ENCODE measurements around the gene TMX1. TPM values are rescaled to one million over a fixed set of nuclear protein-coding genes. Genes with fewer than 3 reads are reported as not detected.

The TMX1 gene
- total RNA-seq, 2 donors from 2014 or later, result 8.9 to 11.7 TPM

DNA sequence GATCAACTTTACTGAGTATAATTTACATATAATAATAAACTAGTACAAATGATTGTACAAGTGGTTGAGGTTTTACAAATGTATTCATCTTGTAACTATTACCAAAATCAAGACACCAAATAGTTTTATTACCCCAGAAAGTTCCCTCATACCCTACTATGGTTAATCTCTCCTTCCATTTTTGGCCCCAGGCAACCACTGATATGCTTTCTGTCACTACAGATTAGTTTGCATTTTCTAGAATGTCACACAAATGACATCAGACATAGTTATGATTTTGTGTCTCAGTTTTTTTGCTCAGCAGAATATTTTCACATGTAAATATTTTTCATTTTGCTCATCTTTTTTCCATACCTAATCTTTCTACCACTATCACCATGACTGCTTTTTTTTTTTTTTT is 49.1 kb downstream of the TMX1 start:
- peaks cover 0 to 12% of the 10 kb centered on the region in 2 donors for H3K4me1 ChIP-seq
- no peaks in the 10 kb centered on the region for H3K36me3 ChIP-seq
- no peak overlapping the region for H3K4me3 ChIP-seq
- no peaks in the 10 kb centered on the region for H3K27me3 ChIP-seq
- H3K9me3 ChIP-seq, result no peaks in the 10 kb centered on the region
- no peak overlapping the region for H3K27ac ChIP-seq
- DNase-seq (ENCODE audit: low spot score), result no peak
- TF ChIP-seq, protein P1, sequence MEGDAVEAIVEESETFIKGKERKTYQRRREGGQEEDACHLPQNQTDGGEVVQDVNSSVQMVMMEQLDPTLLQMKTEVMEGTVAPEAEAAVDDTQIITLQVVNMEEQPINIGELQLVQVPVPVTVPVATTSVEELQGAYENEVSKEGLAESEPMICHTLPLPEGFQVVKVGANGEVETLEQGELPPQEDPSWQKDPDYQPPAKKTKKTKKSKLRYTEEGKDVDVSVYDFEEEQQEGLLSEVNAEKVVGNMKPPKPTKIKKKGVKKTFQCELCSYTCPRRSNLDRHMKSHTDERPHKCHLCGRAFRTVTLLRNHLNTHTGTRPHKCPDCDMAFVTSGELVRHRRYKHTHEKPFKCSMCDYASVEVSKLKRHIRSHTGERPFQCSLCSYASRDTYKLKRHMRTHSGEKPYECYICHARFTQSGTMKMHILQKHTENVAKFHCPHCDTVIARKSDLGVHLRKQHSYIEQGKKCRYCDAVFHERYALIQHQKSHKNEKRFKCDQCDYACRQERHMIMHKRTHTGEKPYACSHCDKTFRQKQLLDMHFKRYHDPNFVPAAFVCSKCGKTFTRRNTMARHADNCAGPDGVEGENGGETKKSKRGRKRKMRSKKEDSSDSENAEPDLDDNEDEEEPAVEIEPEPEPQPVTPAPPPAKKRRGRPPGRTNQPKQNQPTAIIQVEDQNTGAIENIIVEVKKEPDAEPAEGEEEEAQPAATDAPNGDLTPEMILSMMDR (IDR thresholded peaks at IDR 0.05), result no peak

DNA sequence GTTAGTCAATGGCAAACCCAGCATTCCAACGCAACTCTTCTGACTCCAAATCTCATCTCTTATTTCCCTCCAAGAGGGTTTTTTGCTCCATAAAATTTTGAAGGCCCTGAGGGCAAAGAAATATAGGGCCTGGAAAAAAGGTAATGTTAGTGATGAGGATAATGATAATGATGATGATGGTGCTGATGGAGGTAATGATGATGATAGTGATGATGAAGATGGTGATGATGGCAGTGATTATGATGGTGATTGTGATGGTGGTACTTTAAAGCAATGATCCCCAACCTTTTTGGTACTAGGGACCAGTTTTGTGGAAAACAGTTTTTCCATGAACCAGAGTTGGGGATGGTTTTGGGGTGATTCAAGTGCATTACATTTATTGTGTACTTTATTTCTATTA is 50.1 kb downstream of the TMX1 start:
- H3K36me3 ChIP-seq, result no peaks in the 10 kb centered on the region
- H3K27me3 ChIP-seq, result no peaks in the 10 kb centered on the region
- peaks cover 0 to 12% of the 10 kb centered on the region in 2 donors for H3K4me1 ChIP-seq
- no peak for DNase-seq (ENCODE audit: low spot score)
- H3K9me3 ChIP-seq, result no peaks in the 10 kb centered on the region
- TF ChIP-seq, protein P1 (IDR thresholded peaks at IDR 0.05), result no peak
- H3K4me3 ChIP-seq, result no peak overlapping the region
- no peak overlapping the region for H3K27ac ChIP-seq

DNA sequence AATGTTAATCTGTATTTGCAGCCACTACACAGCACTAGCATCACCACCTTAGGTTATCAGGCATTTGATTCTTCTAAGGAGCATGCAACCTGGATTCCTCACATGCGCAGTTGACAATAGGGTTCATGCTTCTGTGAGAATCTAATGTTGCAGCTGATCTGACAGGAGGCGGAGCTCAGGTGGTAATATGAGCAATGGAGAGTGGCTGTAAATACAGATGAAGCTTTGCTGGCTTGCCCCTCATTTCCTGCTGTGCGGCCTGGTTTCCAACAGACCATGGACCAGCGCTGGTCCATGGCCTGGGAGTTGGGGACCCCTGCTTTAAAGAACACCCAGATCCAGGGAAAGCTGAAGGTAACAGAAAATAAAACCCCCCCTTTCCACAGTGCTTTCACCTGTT is 51.0 kb downstream of the TMX1 start:
- Histone ChIP-seq H3K36me3 (no peaks in the 10 kb centered on the region), H3K27me3 (no peaks in the 10 kb centered on the region), H3K4me3 (no peak overlapping the region), H3K9me3 (no peaks in the 10 kb centered on the region), H3K27ac (no peak overlapping the region), H3K4me1 (peaks cover 0 to 12% of the 10 kb centered on the region in 2 donors)
- TF ChIP-seq, protein P1 (IDR thresholded peaks at IDR 0.05), result no peak
- DNase-seq (ENCODE audit: low spot score), result no peak

DNA sequence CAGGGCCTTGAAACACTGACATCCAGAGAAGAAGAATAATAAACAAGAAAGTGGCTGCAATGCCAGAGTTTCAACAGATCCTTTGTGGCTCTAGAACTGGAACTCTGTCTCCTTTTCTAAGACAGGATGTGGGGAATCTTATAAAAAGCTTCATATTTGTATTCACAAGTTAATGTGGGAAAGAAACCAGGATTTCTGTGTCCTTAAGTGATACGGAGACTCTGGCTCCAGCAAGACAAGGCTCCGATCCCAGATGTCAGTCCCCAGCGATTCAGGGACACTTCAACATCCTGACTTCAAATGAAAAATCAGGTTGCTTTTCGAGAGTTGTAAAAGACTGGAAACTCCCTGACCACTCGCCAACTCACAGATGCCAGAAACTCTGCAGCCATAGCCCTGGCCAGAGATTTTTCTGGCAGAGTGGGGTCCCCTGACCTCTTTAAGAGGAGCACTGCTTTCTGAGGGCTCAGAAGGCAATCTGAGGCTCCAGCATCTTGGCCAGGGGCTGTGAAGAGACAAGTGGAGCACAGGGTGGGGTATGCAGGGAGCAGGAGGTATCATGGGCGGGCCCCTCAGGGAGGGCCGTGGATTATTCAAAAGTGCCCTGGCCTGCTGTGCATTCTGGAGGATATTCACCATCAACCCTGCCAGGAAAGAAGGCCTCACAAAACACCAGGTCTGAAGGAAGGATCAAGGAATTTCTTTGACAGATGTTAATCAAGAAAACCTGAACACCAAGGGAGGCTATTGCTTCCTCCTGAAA is 53.3 kb downstream of the TMX1 start:
- H3K4me1 ChIP-seq, result peaks cover 0 to 12% of the 10 kb centered on the region in 2 donors
- no peaks in the 10 kb centered on the region for H3K9me3 ChIP-seq
- no peaks in the 10 kb centered on the region for H3K27me3 ChIP-seq
- H3K27ac ChIP-seq, result peak overlapping the region in 1 of 2 donors; percentile 14
- no peak overlapping the region for H3K4me3 ChIP-seq
- TF ChIP-seq, protein P1 (IDR thresholded peaks at IDR 0.05), result no peak
- DNase-seq (ENCODE audit: low spot score), result peak; percentile 61
- H3K36me3 ChIP-seq, result no peaks in the 10 kb centered on the region

DNA sequence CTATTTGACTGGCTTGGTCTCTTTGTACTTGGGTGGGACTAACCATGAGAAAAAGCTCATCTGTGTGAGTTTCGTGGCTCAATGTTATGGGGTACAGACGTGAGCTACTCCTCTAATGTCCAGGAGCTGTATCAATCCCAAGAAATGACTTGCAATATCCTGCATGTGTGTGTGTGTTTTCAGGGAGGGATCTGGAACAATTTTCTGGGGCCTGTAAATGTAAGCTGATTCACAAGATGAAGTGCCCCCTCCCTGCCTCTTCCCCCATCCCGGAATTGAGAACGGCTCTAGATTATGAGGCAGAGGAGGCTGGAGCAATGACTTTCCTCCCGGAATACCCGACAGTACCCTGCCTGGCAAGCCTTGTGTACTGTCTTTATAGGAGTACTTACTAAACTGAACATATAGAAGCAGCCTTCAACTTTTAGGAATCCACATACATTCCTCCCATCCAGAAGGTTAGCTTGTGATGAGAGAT is 53.9 kb downstream of the TMX1 start:
- no peak for DNase-seq (ENCODE audit: low spot score)
- H3K4me3 ChIP-seq, result no peak overlapping the region
- TF ChIP-seq, protein P1 (IDR thresholded peaks at IDR 0.05), result no peak
- no peaks in the 10 kb centered on the region for H3K36me3 ChIP-seq
- H3K27ac ChIP-seq, result peak overlapping the region in 1 of 2 donors; percentile 14
- peaks cover 0 to 12% of the 10 kb centered on the region in 2 donors for H3K4me1 ChIP-seq
- no peaks in the 10 kb centered on the region for H3K9me3 ChIP-seq
- no peaks in the 10 kb centered on the region for H3K27me3 ChIP-seq
